SK-N-SH (cell line): ENCODE measurements around the gene CIAO3.

Experiments used
- GABPA ChIP-seq: IDR thresholded peaks from 2 replicates; pipeline ENCODE4 v1.4.0; 2012; ENCODE audit warnings: low read depth, mild to moderate bottlenecking
- GATA2 ChIP-seq: sonication (generic); formaldehyde crosslinking; IDR thresholded peaks from 2 replicates; pipeline ENCODE4 v1.5.0; 2020; ENCODE audit warnings: mild to moderate bottlenecking, missing genetic modification reagents
- JUND ChIP-seq: IDR thresholded peaks from 2 replicates; pipeline ENCODE4 v1.4.0; 2012
- MEF2A ChIP-seq: IDR thresholded peaks from 2 replicates; pipeline ENCODE4 v1.4.0; 2012; ENCODE audit warnings: low read depth, borderline replicate concordance
- NRF1 ChIP-seq: IDR thresholded peaks from 2 replicates; pipeline ENCODE4 v1.6.1; 2012; ENCODE audit warnings: low read depth, mild to moderate bottlenecking, low read length
- POLR2AphosphoS5 ChIP-seq: IDR thresholded peaks from 2 replicates; pipeline ENCODE4 v1.6.1; 2012; ENCODE audit warnings: low read depth, low read length
- RFX5 ChIP-seq: IDR thresholded peaks from 2 replicates; pipeline ENCODE4 v1.6.1; 2012; ENCODE audit warnings: mild to moderate bottlenecking, improper control_type of control experiment, low read length
- SIN3A ChIP-seq: IDR thresholded peaks from 2 replicates; pipeline ENCODE4 v1.6.1; 2012; ENCODE audit warnings: low read depth, mild to moderate bottlenecking, low read length, moderate library complexity, borderline replicate concordance
- TAF1 ChIP-seq: IDR thresholded peaks from 2 replicates; pipeline ENCODE4 v1.6.1; 2012; ENCODE audit warnings: low read depth, mild to moderate bottlenecking, low read length, moderate library complexity, borderline replicate concordance
- TF ChIP-seq, protein P1 (sequence below): IDR thresholded peaks from 2 replicates; pipeline ENCODE4; 2012
- TF ChIP-seq, protein P2 (sequence below): IDR thresholded peaks from 2 replicates; pipeline ENCODE4 v1.4.0; 2012; ENCODE audit warnings: low read depth
- TF ChIP-seq, protein P3 (sequence below): fragments of 150-350 bp; IDR thresholded peaks from 2 replicates; pipeline ENCODE4 v1.6.1; 2016; ENCODE audit warnings: mild to moderate bottlenecking, low read depth, low read length
- TF ChIP-seq, protein P4 (sequence below): fragments of 200-600 bp; sonication (generic); IDR thresholded peaks from 2 replicates; pipeline ENCODE4 v1.6.1; 2017; ENCODE audit warnings: antibody characterized with exemption, mild to moderate bottlenecking, moderate library complexity
- TF ChIP-seq, protein P5 (sequence below): IDR thresholded peaks from 2 replicates; pipeline ENCODE4 v1.4.0; 2012; ENCODE audit warnings: low read depth, borderline replicate concordance

DNA sequence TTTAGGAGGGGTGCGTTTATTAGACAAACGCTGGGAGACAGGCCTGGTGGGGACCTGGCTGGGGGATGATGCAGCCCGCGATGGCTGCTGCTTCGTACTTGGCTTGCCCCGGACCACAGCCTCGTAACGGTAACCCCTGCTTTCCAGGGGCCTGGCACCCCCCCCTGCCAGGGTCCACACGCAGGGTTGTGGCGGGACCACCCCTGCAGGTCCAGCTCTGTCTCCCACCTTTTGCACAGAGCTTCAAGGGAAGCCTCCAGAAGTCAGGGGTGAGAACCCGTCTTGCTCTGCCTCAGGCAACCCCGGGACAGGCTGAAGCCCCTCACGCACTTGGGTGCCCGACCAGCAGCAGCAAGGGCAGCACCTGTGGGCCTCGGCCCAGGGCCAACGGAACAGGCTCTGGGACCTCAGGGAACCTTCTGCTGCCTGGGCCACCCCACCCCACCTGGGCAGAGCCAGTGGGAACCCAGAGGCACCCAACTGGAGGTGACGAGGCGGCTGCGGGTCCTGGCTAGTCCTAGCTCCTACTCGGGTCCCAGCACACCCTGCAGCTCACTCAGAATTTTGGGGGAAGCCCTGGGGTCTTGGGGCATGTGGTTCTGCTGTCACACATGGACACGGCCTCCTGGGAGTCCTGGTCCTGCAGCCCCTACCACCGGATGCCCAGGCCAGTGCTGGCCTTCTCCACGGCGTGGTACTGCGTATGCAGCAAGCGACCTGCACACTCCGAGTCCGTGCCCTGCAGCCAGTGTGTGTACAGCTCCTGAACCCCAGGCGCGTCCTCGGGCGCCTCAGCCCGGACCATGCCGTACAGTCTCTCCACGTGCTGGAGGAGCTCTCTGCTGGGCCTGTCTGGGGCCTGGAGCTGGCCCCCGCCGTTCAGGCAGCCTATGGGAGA is 10.8 kb downstream of the CIAO3 start:
- TF ChIP-seq, protein P1, sequence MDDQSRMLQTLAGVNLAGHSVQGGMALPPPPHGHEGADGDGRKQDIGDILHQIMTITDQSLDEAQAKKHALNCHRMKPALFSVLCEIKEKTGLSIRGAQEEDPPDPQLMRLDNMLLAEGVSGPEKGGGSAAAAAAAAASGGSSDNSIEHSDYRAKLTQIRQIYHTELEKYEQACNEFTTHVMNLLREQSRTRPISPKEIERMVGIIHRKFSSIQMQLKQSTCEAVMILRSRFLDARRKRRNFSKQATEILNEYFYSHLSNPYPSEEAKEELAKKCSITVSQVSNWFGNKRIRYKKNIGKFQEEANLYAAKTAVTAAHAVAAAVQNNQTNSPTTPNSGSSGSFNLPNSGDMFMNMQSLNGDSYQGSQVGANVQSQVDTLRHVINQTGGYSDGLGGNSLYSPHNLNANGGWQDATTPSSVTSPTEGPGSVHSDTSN = no peak
- TF ChIP-seq SIN3A (no peak), JUND (no peak), MEF2A (no peak), GABPA (no peak), TAF1 (no peak), RFX5 (no peak), POLR2AphosphoS5 (no peak), NRF1 (no peak), GATA2 (CRISPR knock-in tag) (no peak)
- TF ChIP-seq, protein P2, sequence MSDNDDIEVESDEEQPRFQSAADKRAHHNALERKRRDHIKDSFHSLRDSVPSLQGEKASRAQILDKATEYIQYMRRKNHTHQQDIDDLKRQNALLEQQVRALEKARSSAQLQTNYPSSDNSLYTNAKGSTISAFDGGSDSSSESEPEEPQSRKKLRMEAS = no peak
- TF ChIP-seq, protein P3, sequence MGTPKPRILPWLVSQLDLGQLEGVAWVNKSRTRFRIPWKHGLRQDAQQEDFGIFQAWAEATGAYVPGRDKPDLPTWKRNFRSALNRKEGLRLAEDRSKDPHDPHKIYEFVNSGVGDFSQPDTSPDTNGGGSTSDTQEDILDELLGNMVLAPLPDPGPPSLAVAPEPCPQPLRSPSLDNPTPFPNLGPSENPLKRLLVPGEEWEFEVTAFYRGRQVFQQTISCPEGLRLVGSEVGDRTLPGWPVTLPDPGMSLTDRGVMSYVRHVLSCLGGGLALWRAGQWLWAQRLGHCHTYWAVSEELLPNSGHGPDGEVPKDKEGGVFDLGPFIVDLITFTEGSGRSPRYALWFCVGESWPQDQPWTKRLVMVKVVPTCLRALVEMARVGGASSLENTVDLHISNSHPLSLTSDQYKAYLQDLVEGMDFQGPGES = no peak
- TF ChIP-seq, protein P4, sequence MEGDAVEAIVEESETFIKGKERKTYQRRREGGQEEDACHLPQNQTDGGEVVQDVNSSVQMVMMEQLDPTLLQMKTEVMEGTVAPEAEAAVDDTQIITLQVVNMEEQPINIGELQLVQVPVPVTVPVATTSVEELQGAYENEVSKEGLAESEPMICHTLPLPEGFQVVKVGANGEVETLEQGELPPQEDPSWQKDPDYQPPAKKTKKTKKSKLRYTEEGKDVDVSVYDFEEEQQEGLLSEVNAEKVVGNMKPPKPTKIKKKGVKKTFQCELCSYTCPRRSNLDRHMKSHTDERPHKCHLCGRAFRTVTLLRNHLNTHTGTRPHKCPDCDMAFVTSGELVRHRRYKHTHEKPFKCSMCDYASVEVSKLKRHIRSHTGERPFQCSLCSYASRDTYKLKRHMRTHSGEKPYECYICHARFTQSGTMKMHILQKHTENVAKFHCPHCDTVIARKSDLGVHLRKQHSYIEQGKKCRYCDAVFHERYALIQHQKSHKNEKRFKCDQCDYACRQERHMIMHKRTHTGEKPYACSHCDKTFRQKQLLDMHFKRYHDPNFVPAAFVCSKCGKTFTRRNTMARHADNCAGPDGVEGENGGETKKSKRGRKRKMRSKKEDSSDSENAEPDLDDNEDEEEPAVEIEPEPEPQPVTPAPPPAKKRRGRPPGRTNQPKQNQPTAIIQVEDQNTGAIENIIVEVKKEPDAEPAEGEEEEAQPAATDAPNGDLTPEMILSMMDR = no peak
- TF ChIP-seq, protein P5, sequence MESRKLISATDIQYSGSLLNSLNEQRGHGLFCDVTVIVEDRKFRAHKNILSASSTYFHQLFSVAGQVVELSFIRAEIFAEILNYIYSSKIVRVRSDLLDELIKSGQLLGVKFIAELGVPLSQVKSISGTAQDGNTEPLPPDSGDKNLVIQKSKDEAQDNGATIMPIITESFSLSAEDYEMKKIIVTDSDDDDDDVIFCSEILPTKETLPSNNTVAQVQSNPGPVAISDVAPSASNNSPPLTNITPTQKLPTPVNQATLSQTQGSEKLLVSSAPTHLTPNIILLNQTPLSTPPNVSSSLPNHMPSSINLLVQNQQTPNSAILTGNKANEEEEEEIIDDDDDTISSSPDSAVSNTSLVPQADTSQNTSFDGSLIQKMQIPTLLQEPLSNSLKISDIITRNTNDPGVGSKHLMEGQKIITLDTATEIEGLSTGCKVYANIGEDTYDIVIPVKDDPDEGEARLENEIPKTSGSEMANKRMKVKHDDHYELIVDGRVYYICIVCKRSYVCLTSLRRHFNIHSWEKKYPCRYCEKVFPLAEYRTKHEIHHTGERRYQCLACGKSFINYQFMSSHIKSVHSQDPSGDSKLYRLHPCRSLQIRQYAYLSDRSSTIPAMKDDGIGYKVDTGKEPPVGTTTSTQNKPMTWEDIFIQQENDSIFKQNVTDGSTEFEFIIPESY = no peak
